ENCODE results near the gene STX8. TPM values are rescaled to one million over a fixed set of nuclear protein-coding genes. Genes with fewer than 3 reads are reported as not detected.

The STX8 gene
- total and polyA plus RNA-seq, 4 donors: 14.7 to 39.5 (median 28.7) TPM

DNA sequence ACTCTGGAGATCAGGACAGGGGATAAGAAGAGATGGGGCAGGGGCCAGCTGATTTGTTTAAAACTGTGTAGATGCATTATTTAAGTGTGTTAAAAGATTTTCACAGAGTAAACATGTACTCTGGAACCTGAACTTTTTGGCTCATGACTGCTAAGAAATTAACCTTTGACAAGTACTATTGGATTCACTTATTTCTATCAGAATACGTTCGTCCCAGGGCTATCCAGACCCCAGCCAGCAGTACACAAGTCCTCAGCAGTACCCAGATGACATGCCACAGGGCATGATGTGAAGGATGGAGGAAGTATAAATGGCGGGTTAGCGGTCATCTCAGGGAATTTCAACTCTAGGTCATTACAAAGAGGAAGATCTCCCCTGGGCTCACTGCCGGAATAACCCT is 253.7 kb downstream of the STX8 start:
- Histone ChIP-seq H3K36me3 (ENCODE audit: control insufficient read depth in 4 of 4, insufficient read depth in 3 of 4, low read depth in 1 of 4, low read length in 3 of 4) (no peaks in the 10 kb centered on the region), H3K4me3 (ENCODE audit: low read depth in 1 of 3, low read length in 3 of 3) (no peak overlapping the region), H3K4me1 (ENCODE audit: control insufficient read depth in 4 of 4, insufficient read depth in 4 of 4, low read length in 3 of 4) (peaks cover 3 to 25% (median 11%) of the 10 kb centered on the region in 4 donors), H3K27ac (ENCODE audit: low read depth in 1 of 2, low read length in 2 of 2) (peak overlapping the region in 1 of 2 donors; percentile 10), H3K9me3 (ENCODE audit: control insufficient read depth in 4 of 4, low read length in 3 of 4) (no peaks in the 10 kb centered on the region), H3K9ac (ENCODE audit: low read depth in 1 of 2, low read length in 2 of 2) (no peak overlapping the region), H3K27me3 (ENCODE audit: control insufficient read depth in 4 of 4, insufficient read depth in 4 of 4, low read length in 3 of 4) (no peaks in the 10 kb centered on the region)
- TF ChIP-seq HNF4G (IDR thresholded peaks at IDR 0.05) (peak; percentile 55), RXRA (IDR thresholded peaks at IDR 0.05) (peak; percentile 18 to 51), SP1 (IDR thresholded peaks at IDR 0.05) (peak; percentile 62), EGR1 (IDR thresholded peaks at IDR 0.05; ENCODE audit: low read depth in 2 of 2) (no peak), HNF4A (conservative IDR thresholded peaks at IDR 0.05) (peak; percentile 76 to 83), JUND (IDR thresholded peaks at IDR 0.05) (no peak), TAF1 (conservative IDR thresholded peaks at IDR 0.05) (no peak), RAD21 (IDR thresholded peaks at IDR 0.05) (peak in 1 of 2 donors; percentile 18), NR2F2 (IDR thresholded peaks at IDR 0.05) (no peak), GABPA (IDR thresholded peaks at IDR 0.05 in 1 of 2, conservative IDR thresholded peaks at IDR 0.05 in 1 of 2) (no peak), FOXA2 (IDR thresholded peaks at IDR 0.05) (peak; percentile 65), FOXA1 (IDR thresholded peaks at IDR 0.05) (peak; percentile 66), YY1 (IDR thresholded peaks at IDR 0.05) (peak; percentile 20)
- TF ChIP-seq, protein P1, sequence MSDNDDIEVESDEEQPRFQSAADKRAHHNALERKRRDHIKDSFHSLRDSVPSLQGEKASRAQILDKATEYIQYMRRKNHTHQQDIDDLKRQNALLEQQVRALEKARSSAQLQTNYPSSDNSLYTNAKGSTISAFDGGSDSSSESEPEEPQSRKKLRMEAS (IDR thresholded peaks at IDR 0.05): no peak
- TF ChIP-seq, protein P2, sequence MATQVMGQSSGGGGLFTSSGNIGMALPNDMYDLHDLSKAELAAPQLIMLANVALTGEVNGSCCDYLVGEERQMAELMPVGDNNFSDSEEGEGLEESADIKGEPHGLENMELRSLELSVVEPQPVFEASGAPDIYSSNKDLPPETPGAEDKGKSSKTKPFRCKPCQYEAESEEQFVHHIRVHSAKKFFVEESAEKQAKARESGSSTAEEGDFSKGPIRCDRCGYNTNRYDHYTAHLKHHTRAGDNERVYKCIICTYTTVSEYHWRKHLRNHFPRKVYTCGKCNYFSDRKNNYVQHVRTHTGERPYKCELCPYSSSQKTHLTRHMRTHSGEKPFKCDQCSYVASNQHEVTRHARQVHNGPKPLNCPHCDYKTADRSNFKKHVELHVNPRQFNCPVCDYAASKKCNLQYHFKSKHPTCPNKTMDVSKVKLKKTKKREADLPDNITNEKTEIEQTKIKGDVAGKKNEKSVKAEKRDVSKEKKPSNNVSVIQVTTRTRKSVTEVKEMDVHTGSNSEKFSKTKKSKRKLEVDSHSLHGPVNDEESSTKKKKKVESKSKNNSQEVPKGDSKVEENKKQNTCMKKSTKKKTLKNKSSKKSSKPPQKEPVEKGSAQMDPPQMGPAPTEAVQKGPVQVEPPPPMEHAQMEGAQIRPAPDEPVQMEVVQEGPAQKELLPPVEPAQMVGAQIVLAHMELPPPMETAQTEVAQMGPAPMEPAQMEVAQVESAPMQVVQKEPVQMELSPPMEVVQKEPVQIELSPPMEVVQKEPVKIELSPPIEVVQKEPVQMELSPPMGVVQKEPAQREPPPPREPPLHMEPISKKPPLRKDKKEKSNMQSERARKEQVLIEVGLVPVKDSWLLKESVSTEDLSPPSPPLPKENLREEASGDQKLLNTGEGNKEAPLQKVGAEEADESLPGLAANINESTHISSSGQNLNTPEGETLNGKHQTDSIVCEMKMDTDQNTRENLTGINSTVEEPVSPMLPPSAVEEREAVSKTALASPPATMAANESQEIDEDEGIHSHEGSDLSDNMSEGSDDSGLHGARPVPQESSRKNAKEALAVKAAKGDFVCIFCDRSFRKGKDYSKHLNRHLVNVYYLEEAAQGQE (IDR thresholded peaks at IDR 0.05): no peak
- TF ChIP-seq, protein P3, sequence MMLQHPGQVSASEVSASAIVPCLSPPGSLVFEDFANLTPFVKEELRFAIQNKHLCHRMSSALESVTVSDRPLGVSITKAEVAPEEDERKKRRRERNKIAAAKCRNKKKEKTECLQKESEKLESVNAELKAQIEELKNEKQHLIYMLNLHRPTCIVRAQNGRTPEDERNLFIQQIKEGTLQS (IDR thresholded peaks at IDR 0.05): no peak
- TF ChIP-seq, protein P4, sequence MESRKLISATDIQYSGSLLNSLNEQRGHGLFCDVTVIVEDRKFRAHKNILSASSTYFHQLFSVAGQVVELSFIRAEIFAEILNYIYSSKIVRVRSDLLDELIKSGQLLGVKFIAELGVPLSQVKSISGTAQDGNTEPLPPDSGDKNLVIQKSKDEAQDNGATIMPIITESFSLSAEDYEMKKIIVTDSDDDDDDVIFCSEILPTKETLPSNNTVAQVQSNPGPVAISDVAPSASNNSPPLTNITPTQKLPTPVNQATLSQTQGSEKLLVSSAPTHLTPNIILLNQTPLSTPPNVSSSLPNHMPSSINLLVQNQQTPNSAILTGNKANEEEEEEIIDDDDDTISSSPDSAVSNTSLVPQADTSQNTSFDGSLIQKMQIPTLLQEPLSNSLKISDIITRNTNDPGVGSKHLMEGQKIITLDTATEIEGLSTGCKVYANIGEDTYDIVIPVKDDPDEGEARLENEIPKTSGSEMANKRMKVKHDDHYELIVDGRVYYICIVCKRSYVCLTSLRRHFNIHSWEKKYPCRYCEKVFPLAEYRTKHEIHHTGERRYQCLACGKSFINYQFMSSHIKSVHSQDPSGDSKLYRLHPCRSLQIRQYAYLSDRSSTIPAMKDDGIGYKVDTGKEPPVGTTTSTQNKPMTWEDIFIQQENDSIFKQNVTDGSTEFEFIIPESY (IDR thresholded peaks at IDR 0.05): no peak
- WGBS: 45% methylated on average over 5 of the region's 5 CpGs
- no peak for DNase-seq (ENCODE audit: low spot score)

DNA sequence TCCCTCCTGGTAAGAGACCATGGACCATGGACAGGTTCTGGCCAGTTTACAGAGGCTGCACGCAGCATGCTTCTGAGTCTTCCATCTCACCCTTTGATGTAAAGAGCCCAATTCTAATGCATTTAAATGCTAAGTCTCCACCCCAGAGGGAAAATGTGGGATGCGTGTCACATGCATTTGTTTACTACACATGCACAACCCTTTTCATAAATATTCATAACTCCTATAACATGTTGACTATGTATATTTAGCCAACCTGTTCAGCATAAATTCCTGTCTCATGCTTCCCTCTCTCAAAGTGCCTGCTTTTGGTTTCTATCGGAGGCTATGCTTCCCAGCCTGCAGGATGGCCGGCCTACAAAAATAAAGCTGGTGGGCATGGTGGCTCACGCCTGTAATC is 260.3 kb downstream of the STX8 start:
- H3K27me3 ChIP-seq (ENCODE audit: control insufficient read depth in 4 of 4, insufficient read depth in 4 of 4, low read length in 3 of 4): no peaks in the 10 kb centered on the region
- no peak overlapping the region for H3K9ac ChIP-seq (ENCODE audit: low read depth in 1 of 2, low read length in 2 of 2)
- H3K36me3 ChIP-seq (ENCODE audit: control insufficient read depth in 4 of 4, insufficient read depth in 3 of 4, low read depth in 1 of 4, low read length in 3 of 4): no peaks in the 10 kb centered on the region
- no peak overlapping the region for H3K27ac ChIP-seq (ENCODE audit: low read depth in 1 of 2, low read length in 2 of 2)
- H3K4me1 ChIP-seq (ENCODE audit: control insufficient read depth in 4 of 4, insufficient read depth in 4 of 4, low read length in 3 of 4): no peaks in the 10 kb centered on the region
- WGBS: 98% methylated on average over 5 of the region's 5 CpGs
- no peak for DNase-seq (ENCODE audit: low spot score)
- H3K9me3 ChIP-seq (ENCODE audit: control insufficient read depth in 4 of 4, low read length in 3 of 4): no peaks in the 10 kb centered on the region
- no peak overlapping the region for H3K4me3 ChIP-seq (ENCODE audit: low read depth in 1 of 3, low read length in 3 of 3)
- no peak for TF ChIP-seq YY1 (IDR thresholded peaks at IDR 0.05)
- TF ChIP-seq, protein P1 (IDR thresholded peaks at IDR 0.05): no peak
- TF ChIP-seq EGR1 (IDR thresholded peaks at IDR 0.05; ENCODE audit: low read depth in 2 of 2): no peak
- TF ChIP-seq SP1 (IDR thresholded peaks at IDR 0.05): no peak
- TF ChIP-seq, protein P2 (IDR thresholded peaks at IDR 0.05): no peak
- TF ChIP-seq TAF1 (conservative IDR thresholded peaks at IDR 0.05): no peak
- no peak for TF ChIP-seq FOXA1 (IDR thresholded peaks at IDR 0.05)
- no peak for TF ChIP-seq JUND (IDR thresholded peaks at IDR 0.05)
- no peak for TF ChIP-seq NR2F2 (IDR thresholded peaks at IDR 0.05)
- no peak for TF ChIP-seq HNF4G (IDR thresholded peaks at IDR 0.05)
- TF ChIP-seq, protein P4 (IDR thresholded peaks at IDR 0.05): no peak
- TF ChIP-seq RXRA (IDR thresholded peaks at IDR 0.05): no peak

All from liver (tissue), 9 donors.